ENCODE results near the gene INPP4B.
A peak's percentile ranks its signal among the peaks of the same experiment; 100 is the strongest.
"Not testable (repeated sequence)": the region's sequence is repeated elsewhere in the genome, so short reads cannot be mapped to it uniquely, and the experiment has no call there.

The INPP4B gene

DNA sequence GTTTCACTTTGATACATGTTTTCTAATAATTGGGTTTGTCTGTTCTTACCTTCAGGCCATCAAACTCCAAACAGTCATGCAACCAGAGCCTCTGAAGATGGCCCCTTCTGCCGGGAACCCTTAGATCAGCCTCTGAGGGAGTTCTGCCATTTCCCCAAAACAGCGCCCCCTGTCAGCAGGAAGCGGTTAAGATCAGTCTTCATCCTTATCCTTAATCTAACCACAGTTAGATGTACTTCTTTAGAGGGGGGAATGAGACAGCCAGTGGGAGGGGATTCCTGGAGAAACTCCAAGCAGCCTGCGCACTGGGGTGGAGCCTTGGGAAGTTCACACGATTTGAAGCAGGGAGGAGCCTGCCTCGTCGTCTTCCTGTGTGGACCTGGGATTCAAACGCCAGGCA lies 185.4 kb downstream of the INPP4B start:
- no peak overlapping the region for H3K27ac ChIP-seq
- DNase-seq (ENCODE audit: low spot score), result no peak
- TF ChIP-seq, protein P1, sequence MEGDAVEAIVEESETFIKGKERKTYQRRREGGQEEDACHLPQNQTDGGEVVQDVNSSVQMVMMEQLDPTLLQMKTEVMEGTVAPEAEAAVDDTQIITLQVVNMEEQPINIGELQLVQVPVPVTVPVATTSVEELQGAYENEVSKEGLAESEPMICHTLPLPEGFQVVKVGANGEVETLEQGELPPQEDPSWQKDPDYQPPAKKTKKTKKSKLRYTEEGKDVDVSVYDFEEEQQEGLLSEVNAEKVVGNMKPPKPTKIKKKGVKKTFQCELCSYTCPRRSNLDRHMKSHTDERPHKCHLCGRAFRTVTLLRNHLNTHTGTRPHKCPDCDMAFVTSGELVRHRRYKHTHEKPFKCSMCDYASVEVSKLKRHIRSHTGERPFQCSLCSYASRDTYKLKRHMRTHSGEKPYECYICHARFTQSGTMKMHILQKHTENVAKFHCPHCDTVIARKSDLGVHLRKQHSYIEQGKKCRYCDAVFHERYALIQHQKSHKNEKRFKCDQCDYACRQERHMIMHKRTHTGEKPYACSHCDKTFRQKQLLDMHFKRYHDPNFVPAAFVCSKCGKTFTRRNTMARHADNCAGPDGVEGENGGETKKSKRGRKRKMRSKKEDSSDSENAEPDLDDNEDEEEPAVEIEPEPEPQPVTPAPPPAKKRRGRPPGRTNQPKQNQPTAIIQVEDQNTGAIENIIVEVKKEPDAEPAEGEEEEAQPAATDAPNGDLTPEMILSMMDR (IDR thresholded peaks at IDR 0.05), result no peak

DNA sequence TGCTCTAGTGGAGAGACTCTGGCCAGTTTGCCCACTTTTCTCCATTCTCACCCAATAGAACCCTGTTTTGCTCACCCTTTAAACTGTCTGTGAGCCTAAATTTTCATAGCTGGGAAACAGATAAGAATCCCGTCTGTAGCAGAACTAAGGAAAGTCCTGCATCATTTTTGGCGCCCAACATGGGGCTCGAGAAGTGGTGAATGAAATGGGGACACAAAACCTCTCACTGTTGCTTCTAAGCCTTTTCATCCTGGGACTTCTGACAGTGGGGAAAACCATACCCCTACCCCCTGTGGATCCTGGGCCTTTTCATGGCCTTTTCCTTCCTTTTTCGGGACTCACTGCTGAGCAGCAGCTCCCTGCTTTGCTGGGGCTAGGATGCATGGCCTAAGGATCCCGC lies 189.9 kb downstream of the INPP4B start:
- no peak overlapping the region for H3K4me3 ChIP-seq
- DNase-seq (ENCODE audit: low spot score), result no peak
- TF ChIP-seq, protein P1 (IDR thresholded peaks at IDR 0.05), result no peak
- no peak overlapping the region for H3K27ac ChIP-seq

More for the DNA sequence above, 185.4 kb downstream of the INPP4B start:
- H3K4me3 ChIP-seq, result no peak overlapping the region

GRCh38 chr4:142648378-142648777 lies 197.7 kb downstream of the INPP4B start:
- Histone ChIP-seq H3K4me3 (no peak overlapping the region), H3K27ac (no peak overlapping the region)
- no peak for DNase-seq (ENCODE audit: low spot score)
- TF ChIP-seq, protein P1 (IDR thresholded peaks at IDR 0.05), result no peak

DNA sequence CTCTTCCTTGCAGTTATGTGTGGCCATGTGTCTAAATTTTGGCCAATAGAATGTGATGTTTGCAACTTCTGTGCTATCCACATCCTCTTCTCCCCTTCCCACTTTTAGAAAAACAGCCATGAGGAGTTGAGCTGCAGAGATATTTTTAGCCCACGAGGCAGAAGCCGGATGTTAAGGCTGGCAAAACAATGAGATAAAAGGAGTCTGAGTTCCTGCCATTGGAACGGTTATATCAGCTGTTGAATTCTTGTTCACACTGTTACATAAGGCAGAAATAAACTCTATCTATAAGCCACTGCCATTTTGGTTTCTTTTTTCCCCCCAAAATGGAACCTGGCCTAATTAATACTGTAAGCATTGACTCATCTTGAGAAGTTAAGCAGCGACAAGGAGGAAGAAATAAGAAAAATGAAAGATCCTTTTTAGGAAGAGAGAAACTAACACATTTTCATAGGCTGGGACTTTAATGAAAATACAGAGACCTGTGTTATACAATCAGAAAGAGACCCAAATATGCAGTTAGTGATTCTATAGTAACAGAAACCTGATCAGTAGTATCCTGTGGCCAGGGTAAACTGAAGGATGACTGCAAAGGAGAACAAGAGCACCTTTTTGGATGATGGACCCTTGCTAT lies 200.5 kb downstream of the INPP4B start:
- Histone ChIP-seq H3K4me3 (no peak overlapping the region), H3K27ac (peak overlapping the region in 1 of 2 donors; percentile 25)
- TF ChIP-seq, protein P1 (IDR thresholded peaks at IDR 0.05), result no peak
- DNase-seq (ENCODE audit: low spot score), result no peak

DNA sequence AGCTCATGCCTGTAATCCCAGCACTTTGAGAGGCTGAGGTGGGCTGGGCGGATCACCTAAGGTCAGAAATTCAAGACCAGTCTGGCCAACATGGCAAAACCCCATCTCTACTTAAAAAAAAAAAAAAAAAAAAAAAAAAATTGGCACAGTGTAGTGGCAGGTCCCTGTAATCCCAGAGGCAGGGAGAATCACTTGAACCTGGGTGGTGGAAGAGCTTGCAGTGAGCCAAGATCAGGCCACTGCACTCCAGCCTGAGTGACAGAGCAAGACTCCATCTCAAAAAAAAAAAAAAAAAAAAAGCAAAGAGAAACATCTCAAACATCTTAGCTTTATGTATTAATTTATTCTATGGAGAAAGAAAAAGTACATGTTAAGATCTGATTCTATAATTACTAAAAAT lies 201.5 kb downstream of the INPP4B start:
- H3K4me3 ChIP-seq; H3K27ac ChIP-seq; DNase-seq (ENCODE audit: low spot score): not testable (repeated sequence)

GRCh38 chr4:142637614-142638013 lies 208.5 kb downstream of the INPP4B start:
- TF ChIP-seq, protein P1 (IDR thresholded peaks at IDR 0.05), result no peak
- no peak overlapping the region for H3K27ac ChIP-seq
- no peak for DNase-seq (ENCODE audit: low spot score)
- H3K4me3 ChIP-seq, result no peak overlapping the region

DNA sequence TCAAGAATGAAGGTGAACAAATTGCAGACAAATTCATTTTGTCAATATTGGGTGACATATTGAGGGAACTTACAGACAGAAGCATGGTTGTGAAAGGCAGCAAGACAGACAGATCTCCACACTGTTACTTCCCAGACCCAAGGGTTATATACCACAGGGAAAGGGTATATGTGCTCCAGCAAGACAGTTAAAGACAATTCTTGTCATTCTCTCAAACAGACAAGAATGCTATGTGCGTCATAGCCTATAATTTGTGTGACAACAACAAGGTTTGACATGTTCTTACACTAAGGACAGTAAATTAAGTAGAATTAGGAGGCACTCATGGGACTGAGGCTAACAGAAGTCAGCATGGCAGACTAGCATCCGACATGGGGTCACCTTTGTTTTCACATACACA lies 214.3 kb downstream of the INPP4B start:
- TF ChIP-seq, protein P1 (IDR thresholded peaks at IDR 0.05), result no peak
- no peak for DNase-seq (ENCODE audit: low spot score)
- no peak overlapping the region for H3K27ac ChIP-seq
- no peak overlapping the region for H3K4me3 ChIP-seq

All from coronary artery (tissue), 2 donors.